Lung (tissue), 12 donors: ENCODE measurements around the gene PTPRC. TPM values are rescaled to one million over a fixed set of nuclear protein-coding genes. Genes with fewer than 3 reads are reported as not detected.

Experiments used
- ATAC-seq: fragments of 200-7000 bp; cut with Tn5 transposase; one replicate; pipeline ENCODE4 v1.9.1; 2020; ENCODE audit warnings: moderate number of reproducible peaks; ENCODE audit not compliant: insufficient read depth, low FRiP score
- DNase-seq, 3 donors: peaks; one replicate each; pipeline ENCODE4 v3.0.0-alpha.2; 2013 to 2017
- H3K27ac ChIP-seq, 2 donors: one replicate each; pipeline ENCODE4 v1.5.1; 2013; ENCODE audit warnings: mild to moderate bottlenecking in 2 of 2, moderate library complexity in 2 of 2, control low read depth in 1 of 2, inconsistent platforms in 1 of 2, low read depth in 1 of 2, low read length in 1 of 2
- H3K27me3 ChIP-seq, 3 donors: one replicate each; pipeline ENCODE4 v1.5.1; 2013; ENCODE audit warnings: low read length in 2 of 3; ENCODE audit not compliant: control insufficient read depth in 3 of 3, insufficient read depth in 3 of 3
- H3K36me3 ChIP-seq, 4 donors: one replicate each; pipeline ENCODE4 v1.5.1; 2013; ENCODE audit warnings: low read length in 4 of 4, mild to moderate bottlenecking in 1 of 4, moderate library complexity in 1 of 4; ENCODE audit not compliant: control insufficient read depth in 4 of 4, insufficient read depth in 4 of 4
- H3K4me1 ChIP-seq, 5 donors: one replicate each; pipeline ENCODE4 v1.5.1; 2013; ENCODE audit warnings: low read length in 5 of 5, mild to moderate bottlenecking in 2 of 5, moderate library complexity in 1 of 5; ENCODE audit not compliant: control insufficient read depth in 5 of 5, insufficient read depth in 5 of 5
- H3K4me3 ChIP-seq: one replicate; pipeline ENCODE4 v1.5.1; 2013; ENCODE audit warnings: mild to moderate bottlenecking, control low read depth, moderate library complexity
- H3K9ac ChIP-seq, 2 donors: one replicate each; pipeline ENCODE4 v1.5.1; 2013; ENCODE audit warnings: low read length in 2 of 2, control low read depth in 1 of 2; ENCODE audit not compliant: insufficient read depth in 1 of 2
- H3K9me3 ChIP-seq, 4 donors: one replicate each; pipeline ENCODE4 v1.5.1; 2013; ENCODE audit warnings: low read length in 3 of 4, mild to moderate bottlenecking in 1 of 4, moderate library complexity in 1 of 4; ENCODE audit not compliant: control insufficient read depth in 4 of 4, insufficient read depth in 3 of 4
- WGBS, 2 donors: extraction: QIAGEN DNeasy Blood & Tissue Kit; methylation state at CpG; one replicate each; pipeline ENCODE4 v1.1.7; 2013; 5-methylcytosine and 5-hydroxymethylcytosine counted together
- polyA plus RNA-seq, 2 donors: library from polyadenylated mRNA; stranded (reverse); fragments of 200-250 nt; gene quantifications; one replicate each; pipeline ENCODE4 v1.2.1, GENCODE V29; 2013
- total RNA-seq, 2 donors: library from RNA; depleted of rRNA in 1 of 2; stranded (reverse); fragments of >200 nt in 1 of 2; gene quantifications; one replicate each; pipeline ENCODE4 v1.2.1, GENCODE V29; 2014 to 2021
- TF ChIP-seq, protein P1 (sequence below): IDR thresholded peaks from 2 replicates; pipeline ENCODE4 v1.5.1; 2012; ENCODE audit warnings: mild to moderate bottlenecking; ENCODE audit errors: control extremely low read depth, extremely low read depth
- donor health status: control.
- donor health status: control.
- donor health status: Bipolar disorder and iron deficiency.
- donor health status: healthy.
- donor health status: DM: yes; HTN: yes; CAD: no.

The PTPRC gene
- total and polyA plus RNA-seq, 4 donors, result 8.2 to 142 (median 86.1) TPM

DNA sequence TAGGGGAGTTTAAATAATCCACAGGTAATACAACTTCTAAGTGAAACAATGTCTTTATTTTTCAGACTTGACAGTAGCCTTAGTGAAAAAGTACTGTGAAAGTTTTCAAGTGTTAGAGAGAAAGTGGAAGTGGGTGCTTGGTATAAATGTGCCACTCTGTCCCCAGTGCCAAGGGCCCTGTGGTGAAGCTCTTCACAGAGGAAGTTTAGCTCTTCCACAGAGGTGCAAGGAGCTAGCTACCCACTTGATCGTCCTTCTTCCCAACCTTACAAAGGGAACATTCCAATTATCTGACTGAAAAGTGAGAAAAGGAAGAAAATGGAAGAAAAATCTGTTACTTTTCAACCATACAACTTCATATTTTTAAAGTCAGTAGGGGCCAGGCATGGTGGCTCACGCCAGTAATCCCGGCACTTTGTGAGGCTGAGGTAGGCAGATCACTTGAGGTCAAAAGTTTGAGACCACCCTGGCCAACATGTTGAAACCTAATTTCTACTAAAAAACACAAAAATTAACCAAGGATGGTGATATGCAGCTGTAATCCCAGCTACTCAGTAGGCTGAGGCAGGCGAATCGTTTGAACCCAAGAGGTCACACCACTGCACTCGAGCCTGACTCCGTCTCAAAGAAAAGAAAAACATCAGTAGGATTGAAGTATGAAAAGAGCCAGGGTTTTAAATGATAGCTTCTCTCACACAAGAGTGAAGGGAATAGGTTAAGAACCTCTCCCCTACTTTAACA, 41.0 kb upstream of the PTPRC start:
- no peak overlapping the region for H3K4me3 ChIP-seq
- ATAC-seq (no peak), DNase-seq (no peak)
- WGBS, 2 donors, result 77 to 86% methylated on average over 7 of the region's 7 CpGs
- no peaks in the 10 kb centered on the region for H3K4me1 ChIP-seq
- H3K36me3 ChIP-seq, result no peaks in the 10 kb centered on the region
- no peak overlapping the region for H3K9ac ChIP-seq
- no peak overlapping the region for H3K27ac ChIP-seq
- H3K9me3 ChIP-seq, result no peaks in the 10 kb centered on the region
- TF ChIP-seq, protein P1, sequence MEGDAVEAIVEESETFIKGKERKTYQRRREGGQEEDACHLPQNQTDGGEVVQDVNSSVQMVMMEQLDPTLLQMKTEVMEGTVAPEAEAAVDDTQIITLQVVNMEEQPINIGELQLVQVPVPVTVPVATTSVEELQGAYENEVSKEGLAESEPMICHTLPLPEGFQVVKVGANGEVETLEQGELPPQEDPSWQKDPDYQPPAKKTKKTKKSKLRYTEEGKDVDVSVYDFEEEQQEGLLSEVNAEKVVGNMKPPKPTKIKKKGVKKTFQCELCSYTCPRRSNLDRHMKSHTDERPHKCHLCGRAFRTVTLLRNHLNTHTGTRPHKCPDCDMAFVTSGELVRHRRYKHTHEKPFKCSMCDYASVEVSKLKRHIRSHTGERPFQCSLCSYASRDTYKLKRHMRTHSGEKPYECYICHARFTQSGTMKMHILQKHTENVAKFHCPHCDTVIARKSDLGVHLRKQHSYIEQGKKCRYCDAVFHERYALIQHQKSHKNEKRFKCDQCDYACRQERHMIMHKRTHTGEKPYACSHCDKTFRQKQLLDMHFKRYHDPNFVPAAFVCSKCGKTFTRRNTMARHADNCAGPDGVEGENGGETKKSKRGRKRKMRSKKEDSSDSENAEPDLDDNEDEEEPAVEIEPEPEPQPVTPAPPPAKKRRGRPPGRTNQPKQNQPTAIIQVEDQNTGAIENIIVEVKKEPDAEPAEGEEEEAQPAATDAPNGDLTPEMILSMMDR, result no peak
- H3K27me3 ChIP-seq, result no peaks in the 10 kb centered on the region

DNA sequence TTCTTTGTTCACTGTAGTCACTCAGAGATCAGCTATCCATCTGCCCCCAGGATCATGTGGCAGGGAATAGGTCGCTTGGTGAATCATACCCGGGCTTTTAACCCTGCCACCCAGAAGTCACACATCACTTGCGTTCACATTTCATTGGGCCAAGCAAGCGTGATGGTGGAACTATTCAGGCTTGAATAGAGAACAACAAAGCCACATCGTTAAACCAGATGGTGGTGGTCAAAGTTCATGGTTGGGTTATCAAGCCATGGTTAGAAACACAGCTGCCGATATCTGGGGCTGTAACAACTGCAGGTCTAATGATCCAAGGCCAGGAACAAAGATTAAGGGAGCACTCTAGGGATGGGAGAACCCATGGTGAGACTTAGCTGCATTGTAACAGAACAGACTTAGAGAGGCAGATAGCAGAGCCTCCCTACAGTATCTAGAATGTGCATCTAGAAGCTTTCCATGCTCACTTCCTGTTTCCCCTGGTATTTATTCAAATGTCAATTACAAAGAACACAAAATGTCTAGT, 40.0 kb upstream of the PTPRC start:
- H3K4me1 ChIP-seq, result no peaks in the 10 kb centered on the region
- DNase-seq (no peak), ATAC-seq (no peak)
- H3K36me3 ChIP-seq, result no peaks in the 10 kb centered on the region
- no peak overlapping the region for H3K9ac ChIP-seq
- no peak overlapping the region for H3K27ac ChIP-seq
- TF ChIP-seq, protein P1, result no peak
- H3K9me3 ChIP-seq, result no peaks in the 10 kb centered on the region
- WGBS, 2 donors, result 71 to 96% methylated on average over 6 of the region's 6 CpGs
- no peak overlapping the region for H3K4me3 ChIP-seq
- no peaks in the 10 kb centered on the region for H3K27me3 ChIP-seq

DNA sequence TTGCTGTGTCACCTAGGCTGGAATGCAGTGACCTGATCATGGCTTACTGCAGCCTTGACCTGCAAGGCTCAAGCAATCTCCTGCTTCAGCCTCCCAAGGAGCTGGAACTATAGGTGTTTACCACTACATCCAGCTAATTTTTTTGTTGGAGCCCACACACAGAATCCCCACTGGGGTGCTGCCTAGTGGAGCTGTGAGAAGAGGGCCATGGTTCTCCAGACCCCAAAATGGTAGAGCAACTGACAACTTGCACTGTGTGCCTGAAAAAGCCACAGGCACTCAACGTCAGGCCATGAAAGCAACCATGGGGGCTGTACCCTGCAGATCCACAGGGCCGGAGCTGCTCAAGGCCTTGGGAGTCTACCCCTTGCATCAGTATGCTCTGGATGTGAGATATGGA, 39.1 kb upstream of the PTPRC start:
- H3K36me3 ChIP-seq, result no peaks in the 10 kb centered on the region
- no peak overlapping the region for H3K9ac ChIP-seq
- WGBS, 2 donors, result 91 to 92% methylated on average over 2 of the region's 2 CpGs
- H3K9me3 ChIP-seq, result no peaks in the 10 kb centered on the region
- no peaks in the 10 kb centered on the region for H3K27me3 ChIP-seq
- DNase-seq (no peak), ATAC-seq (no peak)
- TF ChIP-seq, protein P1, result no peak
- no peaks in the 10 kb centered on the region for H3K4me1 ChIP-seq
- H3K27ac ChIP-seq, result no peak overlapping the region
- no peak overlapping the region for H3K4me3 ChIP-seq
